Dedifferentiated amniotic fluid mesenchymal stem cell (primary cell): ENCODE results near the gene TLR4.

Experiments used
- DNase-seq: peaks from one replicate; pipeline ENCODE4 v3.0.0-alpha.2; 2016; ENCODE audit errors: extremely low spot score

The TLR4 gene

DNA sequence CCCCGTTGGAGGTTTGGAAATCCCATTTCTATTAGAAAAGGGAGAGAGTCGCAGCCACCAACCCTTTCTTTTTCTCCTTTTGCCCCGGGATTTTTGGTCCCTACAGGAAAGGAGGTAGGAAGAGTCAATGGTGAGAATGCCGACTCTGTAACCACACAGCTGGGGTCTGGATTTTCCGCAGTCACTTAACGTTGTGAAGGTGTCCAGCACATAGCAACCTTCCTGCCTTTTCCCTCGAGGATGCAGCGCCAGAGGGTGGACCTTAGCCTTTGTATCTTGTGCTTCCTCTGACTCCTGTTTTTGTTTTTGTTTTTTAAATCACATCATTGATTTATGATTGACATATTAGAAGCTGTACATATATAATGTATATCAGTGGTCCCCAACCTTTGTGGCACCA is 41.4 kb downstream of the TLR4 start:
- DNase-seq = no peak

DNA sequence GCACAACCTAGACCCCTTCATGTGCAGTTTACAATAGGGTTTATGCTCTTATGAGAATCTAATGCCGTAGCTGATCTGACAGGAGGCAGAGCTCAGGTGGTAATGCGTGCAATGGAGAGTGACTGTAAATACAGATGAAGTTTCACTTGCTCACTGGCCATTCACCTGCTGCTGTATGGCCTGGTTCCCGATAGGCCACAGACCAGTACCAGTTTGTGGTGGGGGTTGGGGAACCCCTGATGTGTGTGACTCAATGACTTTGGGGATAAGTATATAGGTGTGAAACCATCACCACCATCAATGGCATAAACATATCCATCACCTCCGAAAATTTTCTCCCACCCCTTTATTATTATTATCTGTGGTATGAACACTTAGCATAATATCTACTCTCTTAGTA is 42.1 kb downstream of the TLR4 start:
- DNase-seq = no peak

GRCh38 chr9:117747386-117747970 is 43.3 kb downstream of the TLR4 start:
- no peak for DNase-seq

DNA sequence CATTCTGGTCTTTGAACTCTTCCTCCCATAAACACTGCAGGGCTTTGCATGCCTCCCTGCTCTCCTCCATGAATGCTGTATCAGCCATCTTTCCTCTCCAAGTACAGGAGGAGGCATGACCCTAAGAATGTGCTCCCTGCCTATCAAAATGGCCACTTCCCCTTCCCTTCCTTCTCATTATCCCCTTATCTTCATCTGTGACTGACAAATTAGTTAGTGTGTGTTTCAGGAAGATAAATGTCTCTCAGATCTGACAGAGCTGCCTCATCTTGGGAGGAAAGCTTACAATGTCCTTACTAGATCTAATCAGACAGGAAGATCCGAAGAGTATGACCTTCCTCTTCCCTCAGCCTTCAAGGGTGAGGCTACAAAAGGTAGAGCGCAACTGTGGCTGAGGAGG is 46.2 kb downstream of the TLR4 start:
- DNase-seq = no peak

DNA sequence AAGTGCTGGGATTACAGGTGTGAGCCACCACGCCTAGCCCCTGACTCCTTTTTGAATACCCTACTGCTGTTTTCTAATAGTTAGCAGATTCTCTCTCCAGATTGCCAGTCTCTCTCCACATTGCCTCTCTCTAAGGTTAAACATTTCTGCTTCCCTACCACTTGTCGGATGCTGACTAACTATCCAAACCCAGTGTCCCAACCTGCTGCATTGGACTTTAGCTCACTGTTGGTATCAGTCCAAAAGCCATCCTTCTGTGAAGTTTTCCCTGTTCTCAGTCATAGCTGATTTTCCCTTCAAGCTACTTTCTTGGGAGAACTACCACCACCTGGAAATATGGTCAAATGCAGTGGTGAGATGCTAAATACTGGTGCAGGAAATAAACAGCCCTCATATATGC is 48.7 kb downstream of the TLR4 start:
- DNase-seq = no peak

GRCh38 chr9:117757561-117758190 is 53.5 kb downstream of the TLR4 start:
- DNase-seq = no peak

DNA sequence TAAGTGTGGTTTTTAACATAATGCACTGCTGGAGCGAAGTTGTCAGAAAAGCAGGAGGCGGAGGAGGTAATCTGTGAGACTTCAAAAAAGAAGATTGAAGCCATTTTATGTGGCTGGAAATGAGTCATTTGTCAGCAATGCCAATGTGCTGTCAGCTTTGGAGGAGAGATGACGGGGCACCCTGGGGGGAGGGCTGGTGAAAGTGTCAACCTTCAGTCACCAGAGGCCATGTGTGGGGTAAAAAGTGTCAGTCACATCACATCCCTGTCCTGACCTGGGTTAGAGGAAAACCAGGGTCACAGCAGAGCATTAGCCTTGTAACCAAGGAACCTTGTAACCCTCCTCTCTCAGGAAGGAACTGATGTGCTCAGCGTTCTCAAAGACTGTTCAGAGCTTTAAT is 59.1 kb downstream of the TLR4 start:
- no peak for DNase-seq

GRCh38 chr9:117768750-117769395 is 64.7 kb downstream of the TLR4 start:
- DNase-seq = no peak

- DNase-seq = no peak
Observed at GRCh38 chr9:117771136-117771535, 66.9 kb downstream of the TLR4 start.

GRCh38 chr9:117772960-117773359 is 68.8 kb downstream of the TLR4 start:
- DNase-seq = peak; percentile 25
